GM12878 (cell line): ENCODE data around the gene ARID4B. TPM values are rescaled to one million over a fixed set of nuclear protein-coding genes. Genes with fewer than 3 reads are reported as not detected.

Experiments used
- ATAC-seq: fragments of 200-7000 bp; cut with Tn5 transposase; 3 replicates; pipeline ENCODE4 v1.9.1; 2020; ENCODE audit warnings: mild to moderate bottlenecking, moderate library complexity
- BruUV-seq: library from RNA; stranded (reverse); fragments of 400-500 nt; replicated peaks from 2 replicates; lab custom pipeline; 2021; lab: Mats Ljungman, UMichigan
- CTCF ChIA-PET: fragments of 300-600 bp; sonication (Branson Sonifier 250); formaldehyde crosslinking; extraction: SDS; loops from one replicate; lab custom pipeline; 2021; ENCODE audit warnings: inconsistent platforms; lab: Yijun Ruan, JAX
- POLR2A ChIA-PET: fragments of 350-600 bp; formaldehyde crosslinking; extraction: SDS; loops from one replicate; lab custom pipeline; 2021; ENCODE audit warnings: inconsistent platforms; lab: Charles Lee
- RAD21 ChIA-PET: fragments of 300-600 bp; sonication (Branson Sonifier 250); formaldehyde crosslinking; loops from one replicate; lab custom pipeline; 2023; ENCODE audit warnings: antibody characterized with exemption; ENCODE audit not compliant: unreplicated experiment; lab: Charles Lee
- SMC1A ChIA-PET: fragments of 300-600 bp; sonication (Branson Sonifier 250); formaldehyde crosslinking; loops from one replicate; lab custom pipeline; 2023; ENCODE audit not compliant: unreplicated experiment, uncharacterized antibody; lab: Charles Lee
- DNase-seq: peaks from one replicate; pipeline ENCODE4 v3.0.0-alpha.2; 2011; ENCODE audit warnings: low read depth, low spot score
- FAIRE-seq: peaks from 3 replicates; lab custom pipeline; 2011; peaks lifted over from hg19 to GRCh38; lab: Jason Lieb, UNC
- H2AFZ ChIP-seq: 2 replicates; pipeline ENCODE4 v1.6.0; 2011; ENCODE audit warnings: low read depth, low read length, control low read depth; ENCODE audit not compliant: control insufficient read depth
- H3K27ac ChIP-seq: 2 replicates; pipeline ENCODE4 v1.5.1; 2011; ENCODE audit warnings: control low read depth; ENCODE audit not compliant: control insufficient read depth, insufficient read depth
- H3K27me3 ChIP-seq, 2 experiments: replicated peaks in 1 of 2; 2 replicates each; pipeline versions ENCODE4 v1.6.0 to v1.6.1; 2011; ENCODE audit warnings: low read length in 1 of 2; ENCODE audit not compliant: control insufficient read depth in 2 of 2, insufficient read depth in 2 of 2
- H3K36me3 ChIP-seq, 2 experiments: 2 replicates each; pipeline ENCODE4 v1.5.1; 2011; ENCODE audit warnings: low read length in 1 of 2; ENCODE audit not compliant: control insufficient read depth in 2 of 2, insufficient read depth in 2 of 2
- H3K4me1 ChIP-seq: 2 replicates; pipeline ENCODE4 v1.6.1; 2011; ENCODE audit warnings: mild to moderate bottlenecking, low read length, moderate library complexity, mixed read lengths; ENCODE audit not compliant: control insufficient read depth, insufficient read depth
- H3K4me2 ChIP-seq: 2 replicates; pipeline ENCODE4 v1.6.0; 2011; ENCODE audit warnings: control low read depth; ENCODE audit not compliant: control insufficient read depth, insufficient read depth
- H3K4me3 ChIP-seq: fragments of 200-600 bp; sonication (generic); 2 replicates; pipeline ENCODE4 v1.5.1; 2016
- H3K79me2 ChIP-seq: 2 replicates; pipeline ENCODE4 v1.6.0; 2011; ENCODE audit warnings: low read length; ENCODE audit not compliant: control insufficient read depth, insufficient read depth
- H3K9ac ChIP-seq: 2 replicates; pipeline ENCODE4 v1.8.0; 2011; ENCODE audit warnings: low read length, control low read depth, mixed read lengths; ENCODE audit not compliant: control insufficient read depth, insufficient read depth
- H3K9me3 ChIP-seq: replicated peaks from 3 replicates; pipeline ENCODE4 v1.5.1; 2011; ENCODE audit warnings: mild to moderate bottlenecking, low read length; ENCODE audit not compliant: control insufficient read depth, insufficient read depth
- H4K20me1 ChIP-seq: 2 replicates; pipeline ENCODE4 v1.6.0; 2011; ENCODE audit not compliant: control insufficient read depth, insufficient read depth
- ATF3 ChIP-seq: IDR thresholded peaks from 2 replicates; pipeline ENCODE4 v1.6.1; 2011; ENCODE audit warnings: low read depth, mild to moderate bottlenecking, low read length, moderate library complexity, borderline replicate concordance; ENCODE audit errors: extremely low read depth
- BMI1 ChIP-seq: fragments of 450-650 bp; IDR thresholded peaks from 2 replicates; pipeline ENCODE4 v1.6.1; 2016; ENCODE audit warnings: mild to moderate bottlenecking, moderate library complexity, borderline replicate concordance
- BRCA1 ChIP-seq: IDR thresholded peaks from 2 replicates; pipeline ENCODE4 v1.6.1; 2011; ENCODE audit warnings: low read depth, low read length, improper control_type of control experiment
- CREB1 ChIP-seq: IDR thresholded peaks from 2 replicates; pipeline ENCODE4 v1.6.1; 2012; ENCODE audit warnings: low read depth, mild to moderate bottlenecking, inconsistent platforms
- IRF4 ChIP-seq: IDR thresholded peaks from 2 replicates; pipeline ENCODE4 v1.6.1; 2011; ENCODE audit warnings: low read depth, low read length
- JUNB ChIP-seq: IDR thresholded peaks from 2 replicates; pipeline ENCODE4 v1.6.1; 2016; ENCODE audit warnings: antibody characterized with exemption, mild to moderate bottlenecking
- MEF2A ChIP-seq: IDR thresholded peaks from 2 replicates; pipeline ENCODE4 v1.6.1; 2011; ENCODE audit warnings: low read depth, mild to moderate bottlenecking, low read length, moderate library complexity; ENCODE audit not compliant: insufficient read depth
- MEF2B ChIP-seq: fragments of 450-650 bp; IDR thresholded peaks from 2 replicates; pipeline ENCODE4 v1.6.1; 2018; ENCODE audit warnings: mild to moderate bottlenecking, moderate library complexity; ENCODE audit not compliant: partially characterized antibody, poor library complexity, severe bottlenecking
- NFXL1 ChIP-seq: fragments of 450-650 bp; IDR thresholded peaks from 2 replicates; pipeline ENCODE4 v1.6.1; 2017; ENCODE audit warnings: antibody characterized with exemption, mild to moderate bottlenecking, borderline replicate concordance
- PAX5 ChIP-seq: IDR thresholded peaks from 2 replicates; pipeline ENCODE4 v1.6.1; 2011; ENCODE audit warnings: low read depth, low read length, borderline replicate concordance
- RAD21 ChIP-seq: IDR thresholded peaks from 2 replicates; pipeline ENCODE4 v1.6.1; 2011; ENCODE audit warnings: mild to moderate bottlenecking, low read depth, low read length, moderate library complexity; ENCODE audit not compliant: insufficient read depth
- RUNX3 ChIP-seq: IDR thresholded peaks from 2 replicates; pipeline ENCODE4 v1.6.1; 2012; ENCODE audit warnings: low read length, inconsistent platforms
- SMAD1 ChIP-seq: fragments of 450-650 bp; IDR thresholded peaks from 2 replicates; pipeline ENCODE4 v1.6.1; 2018; ENCODE audit warnings: mild to moderate bottlenecking, low read depth; ENCODE audit not compliant: partially characterized antibody
- SMARCA5 ChIP-seq: fragments of 450-650 bp; IDR thresholded peaks from 2 replicates; pipeline ENCODE4 v1.6.1; 2017; ENCODE audit warnings: mild to moderate bottlenecking
- ZNF384 ChIP-seq: IDR thresholded peaks from 2 replicates; pipeline ENCODE4 v1.6.1; 2012; ENCODE audit warnings: low read depth, mild to moderate bottlenecking, low read length, improper control_type of control experiment, borderline replicate concordance
- WGBS: methylation state at CpG from one replicate; pipeline ENCODE4 v1.1.6; 2016; ENCODE audit warnings: low lambda C conversion rate; ENCODE audit not compliant: insufficient replicate concordance, insufficient coverage; ENCODE audit errors: missing lambda C conversion rate; 5-methylcytosine and 5-hydroxymethylcytosine counted together
- in situ Hi-C: fragments of 300-500 bp; cut with MboI; formaldehyde crosslinking; loops from 9 replicates; pipeline ENCODE4 v1.14.3; 2018; ENCODE audit warnings: mixed read lengths
- intact Hi-C: fragments of 100-400 bp; cut with micrococcal nuclease; formaldehyde crosslinking; loops from one replicate; pipeline ENCODE4 v1.14.2; 2022; ENCODE audit not compliant: unreplicated experiment
- polyA plus RNA-seq, 11 experiments: library from polyadenylated mRNA; depleted of rRNA in 4 of 11; unstranded in 6 of 11; stranded (reverse) in 5 of 11; fragments of >200 nt; fragmentation: Nextera tagmentation in 4 of 11; fragmentation: Illumina TruSeq in 1 of 11; extraction: Ambion mirVana in 4 of 11; extraction: Trizol in 1 of 11; gene quantifications; 1 replicate in 1 of 11; 2 replicates in 10 of 11; pipeline versions ENCODE4 v1.2.1 to v1.2.3, GENCODE V29; 2011 to 2016; ENCODE audit warnings: inconsistent platforms in 2 of 11, missing spikeins in 2 of 11, low read depth in 1 of 11
- total RNA-seq, 4 experiments: library from RNA; depleted of rRNA in 3 of 4; stranded (reverse); fragments of >200 nt in 3 of 4; fragmentation: Illumina TruSeq in 1 of 4; extraction: Trizol in 1 of 4; gene quantifications; 2 replicates each; pipeline versions ENCODE4 v1.2.1 to v1.2.3, GENCODE V29; 2013 to 2021

ARID4B gene
- total and polyA plus RNA-seq, 10 of the 15 experiments (the other 5 are each of a cell fraction or from before 2014, with no cell fraction given), result 13.6 to 39.1 (median 28.0) TPM

GRCh38 chr1:235277709-235278108 is 50.3 kb downstream of the ARID4B start:
- Histone ChIP-seq H3K4me1 (peaks cover 20% of the 10 kb centered on the region), H3K4me3 (no peak overlapping the region), H3K79me2 (peaks cover 81% of the 10 kb centered on the region), H3K9me3 (no peaks in the 10 kb centered on the region), H3K27me3 (no peaks in the 10 kb centered on the region), H3K9ac (no peak overlapping the region), H3K27ac (peak overlapping the region; percentile 37; the same call in 1 of the 2 replicates), H4K20me1 (peaks cover 2% of the 10 kb centered on the region; the same call in 1 of the 2 replicates), H3K36me3 (no peaks in the 10 kb centered on the region; a peak in 3 of 4 replicates), H3K4me2 (peak overlapping the region; percentile 47), H2AFZ (no peak overlapping the region)
- CTCF ChIA-PET, result no interaction called here
- ATAC-seq (peak; percentile 30), DNase-seq (no peak), FAIRE-seq (no peak)
- intact Hi-C loops (no loop called here), in situ Hi-C loops (no loop called here)
- TF ChIP-seq RUNX3, result peak; percentile 22; the same call in 1 of the 2 replicates
- no peak for TF ChIP-seq MEF2A
- TF ChIP-seq IRF4, result peak; percentile 45; the same call in 1 of the 2 replicates
- peak; percentile 73 for TF ChIP-seq JUNB
- SMC1A ChIA-PET, result no interaction called here
- POLR2A ChIA-PET, result no interaction called here
- RAD21 ChIA-PET, result no interaction called here
- BruUV-seq, result no TSS peak

GRCh38 chr1:235275836-235276235 is 52.1 kb downstream of the ARID4B start:
- peaks cover 2% of the 10 kb centered on the region; the same call in 1 of the 2 replicates for H4K20me1 ChIP-seq
- ChIA-PET RAD21 (interaction anchor here (0.7 to 2.6 kb wide), 9 partner anchors 9 to 696 kb away, joined by 3 to 11 read pairs (median 4); partner anchors contain the start of genes ARID4B, B3GALNT2 and GGPS1), CTCF (interaction anchor here (0.7 to 3.1 kb wide), 12 partner anchors 10 to 788 kb away, joined by 3 to 11 read pairs (median 6); no protein-coding TSS in a partner anchor), SMC1A (interaction anchor here (0.8 to 6.9 kb wide), 18 partner anchors 8 to 141 kb away, joined by 3 to 86 read pairs (median 4); partner anchors contain the start of gene RBM34), POLR2A (interaction anchor here (0.6 to 3.2 kb wide), 19 partner anchors 9 to 888 kb away, joined by 3 to 17 read pairs (median 5); partner anchors contain the start of genes ARID4B, GGPS1 and TBCE)
- H3K79me2 ChIP-seq, result peaks cover 81% of the 10 kb centered on the region
- H3K36me3 ChIP-seq, result no peaks in the 10 kb centered on the region; a peak in 3 of 4 replicates
- FAIRE-seq, result no peak
- no TSS peak for BruUV-seq
- H2AFZ ChIP-seq, result no peak overlapping the region
- no peaks in the 10 kb centered on the region for H3K9me3 ChIP-seq
- 52% methylated on average over 6 of the region's 6 CpGs for WGBS
- H3K9ac ChIP-seq, result no peak overlapping the region
- H3K4me2 ChIP-seq, result peak overlapping the region; percentile 15; the same call in 1 of the 2 replicates
- H3K4me3 ChIP-seq, result peak overlapping the region; percentile 34; the same call in 1 of the 2 replicates
- in situ Hi-C loops (no loop called here), intact Hi-C loops (no loop called here)
- peak; percentile 61 for ATAC-seq
- peak overlapping the region; percentile 41 for H3K27ac ChIP-seq
- DNase-seq, result no peak
- TF ChIP-seq ZNF384 (peak; percentile 68), MEF2B (no peak), ATF3 (no peak), PAX5 (0 out of 2 replicates have a peak, but pooled peaks have one; percentile 31), RAD21 (no peak), CREB1 (no peak), SMAD1 (no peak), BMI1 (no peak), NFXL1 (no peak), BRCA1 (no peak), SMARCA5 (0 out of 2 replicates have a peak, but pooled peaks have one; percentile 15)
- no peaks in the 10 kb centered on the region for H3K27me3 ChIP-seq
- H3K4me1 ChIP-seq, result peaks cover 20% of the 10 kb centered on the region
